Measurements from ENCODE around the gene ZNF335. TPM values are rescaled to one million over a fixed set of nuclear protein-coding genes. Genes with fewer than 3 reads are reported as not detected.

The ZNF335 gene
- total and polyA plus RNA-seq, 2 of the 13 experiments (the other 11 are each of a cell fraction or from before 2014, with no cell fraction given), result 9.7 to 13.7 TPM

DNA sequence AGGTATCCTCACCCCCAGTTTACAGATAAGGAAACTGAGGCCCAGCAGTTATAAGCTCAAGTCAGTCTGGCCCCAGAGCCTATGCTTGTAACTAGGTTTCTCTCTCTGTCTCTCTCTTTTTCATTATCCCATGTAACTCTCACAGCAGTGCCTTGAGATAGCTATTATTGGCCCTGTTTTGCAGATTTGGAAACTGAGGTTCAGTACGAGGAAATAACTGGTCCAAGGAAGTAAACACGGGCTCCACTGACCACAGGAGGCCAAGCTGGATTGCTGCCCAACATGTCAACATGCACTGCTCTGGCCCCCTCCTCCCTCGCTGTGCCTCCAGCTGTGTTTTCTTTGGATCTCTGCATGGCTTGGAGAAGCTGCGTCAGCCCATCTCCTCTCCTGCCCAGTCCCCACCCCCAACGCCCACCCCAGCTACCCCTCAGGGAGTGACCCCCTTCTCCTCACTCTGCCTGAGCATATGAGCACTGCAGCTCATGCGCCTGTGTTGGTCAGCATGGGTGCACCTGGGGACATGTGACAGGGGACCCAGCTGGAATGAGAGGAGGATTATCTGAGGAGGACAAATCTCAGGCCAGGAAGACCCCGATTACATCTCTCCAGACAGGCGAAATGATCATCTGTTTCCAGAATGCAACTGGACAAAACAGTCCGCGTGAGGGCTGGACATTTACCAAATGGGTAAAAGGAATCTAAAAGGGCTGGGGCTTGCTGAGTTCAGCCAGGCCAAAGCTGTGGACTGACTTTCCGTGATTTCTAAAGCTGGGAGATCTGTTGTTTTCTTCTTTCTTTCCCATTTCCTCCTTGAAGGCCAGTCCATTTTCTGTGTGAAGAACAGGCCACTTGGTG, 52.2 kb downstream of the ZNF335 start (continued):
- TF ChIP-seq, protein P1, sequence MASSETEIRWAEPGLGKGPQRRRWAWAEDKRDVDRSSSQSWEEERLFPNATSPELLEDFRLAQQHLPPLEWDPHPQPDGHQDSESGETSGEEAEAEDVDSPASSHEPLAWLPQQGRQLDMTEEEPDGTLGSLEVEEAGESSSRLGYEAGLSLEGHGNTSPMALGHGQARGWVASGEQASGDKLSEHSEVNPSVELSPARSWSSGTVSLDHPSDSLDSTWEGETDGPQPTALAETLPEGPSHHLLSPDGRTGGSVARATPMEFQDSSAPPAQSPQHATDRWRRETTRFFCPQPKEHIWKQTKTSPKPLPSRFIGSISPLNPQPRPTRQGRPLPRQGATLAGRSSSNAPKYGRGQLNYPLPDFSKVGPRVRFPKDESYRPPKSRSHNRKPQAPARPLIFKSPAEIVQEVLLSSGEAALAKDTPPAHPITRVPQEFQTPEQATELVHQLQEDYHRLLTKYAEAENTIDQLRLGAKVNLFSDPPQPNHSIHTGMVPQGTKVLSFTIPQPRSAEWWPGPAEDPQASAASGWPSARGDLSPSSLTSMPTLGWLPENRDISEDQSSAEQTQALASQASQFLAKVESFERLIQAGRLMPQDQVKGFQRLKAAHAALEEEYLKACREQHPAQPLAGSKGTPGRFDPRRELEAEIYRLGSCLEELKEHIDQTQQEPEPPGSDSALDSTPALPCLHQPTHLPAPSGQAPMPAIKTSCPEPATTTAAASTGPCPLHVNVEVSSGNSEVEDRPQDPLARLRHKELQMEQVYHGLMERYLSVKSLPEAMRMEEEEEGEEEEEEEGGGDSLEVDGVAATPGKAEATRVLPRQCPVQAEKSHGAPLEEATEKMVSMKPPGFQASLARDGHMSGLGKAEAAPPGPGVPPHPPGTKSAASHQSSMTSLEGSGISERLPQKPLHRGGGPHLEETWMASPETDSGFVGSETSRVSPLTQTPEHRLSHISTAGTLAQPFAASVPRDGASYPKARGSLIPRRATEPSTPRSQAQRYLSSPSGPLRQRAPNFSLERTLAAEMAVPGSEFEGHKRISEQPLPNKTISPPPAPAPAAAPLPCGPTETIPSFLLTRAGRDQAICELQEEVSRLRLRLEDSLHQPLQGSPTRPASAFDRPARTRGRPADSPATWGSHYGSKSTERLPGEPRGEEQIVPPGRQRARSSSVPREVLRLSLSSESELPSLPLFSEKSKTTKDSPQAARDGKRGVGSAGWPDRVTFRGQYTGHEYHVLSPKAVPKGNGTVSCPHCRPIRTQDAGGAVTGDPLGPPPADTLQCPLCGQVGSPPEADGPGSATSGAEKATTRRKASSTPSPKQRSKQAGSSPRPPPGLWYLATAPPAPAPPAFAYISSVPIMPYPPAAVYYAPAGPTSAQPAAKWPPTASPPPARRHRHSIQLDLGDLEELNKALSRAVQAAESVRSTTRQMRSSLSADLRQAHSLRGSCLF (CRISPR knock-in tag; IDR thresholded peaks at IDR 0.05; ENCODE audit: borderline replicate concordance), result no peak
- TF ChIP-seq BCL6 (CRISPR knock-in tag; IDR thresholded peaks at IDR 0.05), result peak; percentile 24; the same call in 1 of the 2 replicates
- 0 out of 2 replicates have a peak, but pooled peaks have one; percentile 20 for TF ChIP-seq ZNF12 (CRISPR knock-in tag; IDR thresholded peaks at IDR 0.05)
- TF ChIP-seq, protein P2, sequence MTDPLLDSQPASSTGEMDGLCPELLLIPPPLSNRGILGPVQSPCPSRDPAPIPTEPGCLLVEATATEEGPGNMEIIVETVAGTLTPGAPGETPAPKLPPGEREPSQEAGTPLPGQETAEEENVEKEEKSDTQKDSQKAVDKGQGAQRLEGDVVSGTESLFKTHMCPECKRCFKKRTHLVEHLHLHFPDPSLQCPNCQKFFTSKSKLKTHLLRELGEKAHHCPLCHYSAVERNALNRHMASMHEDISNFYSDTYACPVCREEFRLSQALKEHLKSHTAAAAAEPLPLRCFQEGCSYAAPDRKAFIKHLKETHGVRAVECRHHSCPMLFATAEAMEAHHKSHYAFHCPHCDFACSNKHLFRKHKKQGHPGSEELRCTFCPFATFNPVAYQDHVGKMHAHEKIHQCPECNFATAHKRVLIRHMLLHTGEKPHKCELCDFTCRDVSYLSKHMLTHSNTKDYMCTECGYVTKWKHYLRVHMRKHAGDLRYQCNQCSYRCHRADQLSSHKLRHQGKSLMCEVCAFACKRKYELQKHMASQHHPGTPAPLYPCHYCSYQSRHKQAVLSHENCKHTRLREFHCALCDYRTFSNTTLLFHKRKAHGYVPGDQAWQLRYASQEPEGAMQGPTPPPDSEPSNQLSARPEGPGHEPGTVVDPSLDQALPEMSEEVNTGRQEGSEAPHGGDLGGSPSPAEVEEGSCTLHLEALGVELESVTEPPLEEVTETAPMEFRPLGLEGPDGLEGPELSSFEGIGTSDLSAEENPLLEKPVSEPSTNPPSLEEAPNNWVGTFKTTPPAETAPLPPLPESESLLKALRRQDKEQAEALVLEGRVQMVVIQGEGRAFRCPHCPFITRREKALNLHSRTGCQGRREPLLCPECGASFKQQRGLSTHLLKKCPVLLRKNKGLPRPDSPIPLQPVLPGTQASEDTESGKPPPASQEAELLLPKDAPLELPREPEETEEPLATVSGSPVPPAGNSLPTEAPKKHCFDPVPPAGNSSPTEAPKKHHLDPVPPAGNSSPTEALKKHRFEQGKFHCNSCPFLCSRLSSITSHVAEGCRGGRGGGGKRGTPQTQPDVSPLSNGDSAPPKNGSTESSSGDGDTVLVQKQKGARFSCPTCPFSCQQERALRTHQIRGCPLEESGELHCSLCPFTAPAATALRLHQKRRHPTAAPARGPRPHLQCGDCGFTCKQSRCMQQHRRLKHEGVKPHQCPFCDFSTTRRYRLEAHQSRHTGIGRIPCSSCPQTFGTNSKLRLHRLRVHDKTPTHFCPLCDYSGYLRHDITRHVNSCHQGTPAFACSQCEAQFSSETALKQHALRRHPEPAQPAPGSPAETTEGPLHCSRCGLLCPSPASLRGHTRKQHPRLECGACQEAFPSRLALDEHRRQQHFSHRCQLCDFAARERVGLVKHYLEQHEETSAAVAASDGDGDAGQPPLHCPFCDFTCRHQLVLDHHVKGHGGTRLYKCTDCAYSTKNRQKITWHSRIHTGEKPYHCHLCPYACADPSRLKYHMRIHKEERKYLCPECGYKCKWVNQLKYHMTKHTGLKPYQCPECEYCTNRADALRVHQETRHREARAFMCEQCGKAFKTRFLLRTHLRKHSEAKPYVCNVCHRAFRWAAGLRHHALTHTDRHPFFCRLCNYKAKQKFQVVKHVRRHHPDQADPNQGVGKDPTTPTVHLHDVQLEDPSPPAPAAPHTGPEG (CRISPR knock-in tag; IDR thresholded peaks at IDR 0.05), result no peak
- TF ChIP-seq ZNF180 (CRISPR knock-in tag; IDR thresholded peaks at IDR 0.05; ENCODE audit: borderline replicate concordance, low read depth), result no peak
- no peak for TF ChIP-seq SNAPC2 (CRISPR knock-in tag; IDR thresholded peaks at IDR 0.05)
- no peak for TF ChIP-seq SRF (IDR thresholded peaks at IDR 0.05; ENCODE audit: low read depth, low read length)
- TF ChIP-seq PCBP1 (IDR thresholded peaks at IDR 0.05; ENCODE audit: borderline replicate concordance, low read depth, low read length), result no peak
- TF ChIP-seq ZNF460 (CRISPR knock-in tag; IDR thresholded peaks at IDR 0.05; ENCODE audit: borderline replicate concordance), result no peak
- no peak for TF ChIP-seq ZNF20 (CRISPR knock-in tag; IDR thresholded peaks at IDR 0.05)
- no peak for TF ChIP-seq ZNF652 (CRISPR knock-in tag; IDR thresholded peaks at IDR 0.05; ENCODE audit: borderline replicate concordance, low read depth)
- peak; percentile 17 for TF ChIP-seq YY1 (IDR thresholded peaks at IDR 0.05; ENCODE audit: insufficient read depth, insufficient replicate concordance, low read depth, low read length)
- TF ChIP-seq, protein P3, sequence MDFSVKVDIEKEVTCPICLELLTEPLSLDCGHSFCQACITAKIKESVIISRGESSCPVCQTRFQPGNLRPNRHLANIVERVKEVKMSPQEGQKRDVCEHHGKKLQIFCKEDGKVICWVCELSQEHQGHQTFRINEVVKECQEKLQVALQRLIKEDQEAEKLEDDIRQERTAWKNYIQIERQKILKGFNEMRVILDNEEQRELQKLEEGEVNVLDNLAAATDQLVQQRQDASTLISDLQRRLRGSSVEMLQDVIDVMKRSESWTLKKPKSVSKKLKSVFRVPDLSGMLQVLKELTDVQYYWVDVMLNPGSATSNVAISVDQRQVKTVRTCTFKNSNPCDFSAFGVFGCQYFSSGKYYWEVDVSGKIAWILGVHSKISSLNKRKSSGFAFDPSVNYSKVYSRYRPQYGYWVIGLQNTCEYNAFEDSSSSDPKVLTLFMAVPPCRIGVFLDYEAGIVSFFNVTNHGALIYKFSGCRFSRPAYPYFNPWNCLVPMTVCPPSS (IDR thresholded peaks at IDR 0.05), result no peak
- TF ChIP-seq ZNF430 (CRISPR knock-in tag; IDR thresholded peaks at IDR 0.05), result no peak
- no peak for TF ChIP-seq NBN (conservative IDR thresholded peaks at IDR 0.05)
- no peak for TF ChIP-seq ZNF326 (CRISPR knock-in tag; IDR thresholded peaks at IDR 0.05; ENCODE audit: borderline replicate concordance)
- no peak; the same call in none of the 2 replicates for TF ChIP-seq FOXJ3 (CRISPR knock-in tag; IDR thresholded peaks at IDR 0.05; ENCODE audit: borderline replicate concordance)

All from HepG2 (cell line).